T-helper 2 cell (primary cell): ENCODE results near the gene MBOAT2.

ENCODE experiments used
- DNase-seq, 5 experiments: peaks; one replicate each; pipeline versions ENCODE4 v3.0.0 to v3.0.0-alpha.2; 2012 to 2022

Gene MBOAT2

DNA sequence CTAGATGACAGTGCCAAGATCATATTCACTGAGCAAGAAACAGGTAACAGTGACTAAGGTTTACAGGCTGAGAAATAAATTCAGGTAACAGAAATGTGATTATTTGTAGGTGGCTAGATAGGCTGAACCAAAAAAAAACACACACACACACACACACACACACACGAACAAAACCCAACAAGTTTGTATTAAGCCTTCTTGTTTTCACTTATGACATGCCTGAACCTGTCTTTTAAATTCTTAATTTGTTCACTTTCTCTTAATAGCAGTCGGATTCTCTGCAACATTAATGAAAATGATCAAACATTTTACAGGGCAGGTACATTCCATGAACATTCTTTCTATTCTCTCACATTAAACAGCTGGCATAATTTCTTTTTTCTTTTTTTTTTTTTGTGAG, 147.3 kb downstream of the MBOAT2 start:
- no peak for DNase-seq

DNA sequence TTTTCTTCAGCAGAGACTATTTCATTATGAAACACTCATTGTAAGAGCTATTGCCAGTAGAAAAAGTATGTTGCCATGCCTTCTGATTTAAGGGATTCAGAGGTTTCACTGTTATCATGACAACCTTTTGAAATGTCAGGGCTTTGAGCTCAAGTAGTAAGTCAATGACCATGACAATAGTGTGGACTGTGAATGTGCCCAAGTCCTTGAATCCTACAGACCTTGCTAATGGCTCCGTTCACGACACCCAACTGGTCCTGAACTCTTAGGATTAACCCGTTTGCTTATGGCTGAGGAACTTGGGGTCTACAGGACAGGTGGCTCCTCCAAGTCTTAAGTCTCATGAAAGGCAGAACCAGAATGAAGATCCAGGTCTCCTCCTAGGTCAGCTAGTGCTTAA, 148.5 kb downstream of the MBOAT2 start:
- DNase-seq = no peak

DNA sequence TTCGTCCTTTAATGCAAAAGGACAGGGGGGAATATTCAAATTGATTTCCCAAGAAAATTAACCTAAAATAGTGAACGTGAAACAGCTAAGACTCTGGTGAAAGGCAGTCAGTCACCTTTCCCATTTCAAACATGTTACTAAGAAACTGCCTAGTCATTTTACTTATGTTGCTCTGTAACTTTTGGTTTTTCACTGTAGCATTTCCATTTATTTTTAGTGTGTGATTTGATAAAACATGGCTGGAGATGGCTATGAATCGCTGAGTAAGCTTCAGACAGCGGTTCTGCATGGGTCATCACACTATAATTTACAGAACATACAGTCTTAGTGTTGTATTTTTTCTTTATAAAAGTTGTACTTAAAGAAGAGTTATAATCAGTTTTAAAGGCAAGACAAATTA, 150.1 kb downstream of the MBOAT2 start:
- no peak for DNase-seq

DNA sequence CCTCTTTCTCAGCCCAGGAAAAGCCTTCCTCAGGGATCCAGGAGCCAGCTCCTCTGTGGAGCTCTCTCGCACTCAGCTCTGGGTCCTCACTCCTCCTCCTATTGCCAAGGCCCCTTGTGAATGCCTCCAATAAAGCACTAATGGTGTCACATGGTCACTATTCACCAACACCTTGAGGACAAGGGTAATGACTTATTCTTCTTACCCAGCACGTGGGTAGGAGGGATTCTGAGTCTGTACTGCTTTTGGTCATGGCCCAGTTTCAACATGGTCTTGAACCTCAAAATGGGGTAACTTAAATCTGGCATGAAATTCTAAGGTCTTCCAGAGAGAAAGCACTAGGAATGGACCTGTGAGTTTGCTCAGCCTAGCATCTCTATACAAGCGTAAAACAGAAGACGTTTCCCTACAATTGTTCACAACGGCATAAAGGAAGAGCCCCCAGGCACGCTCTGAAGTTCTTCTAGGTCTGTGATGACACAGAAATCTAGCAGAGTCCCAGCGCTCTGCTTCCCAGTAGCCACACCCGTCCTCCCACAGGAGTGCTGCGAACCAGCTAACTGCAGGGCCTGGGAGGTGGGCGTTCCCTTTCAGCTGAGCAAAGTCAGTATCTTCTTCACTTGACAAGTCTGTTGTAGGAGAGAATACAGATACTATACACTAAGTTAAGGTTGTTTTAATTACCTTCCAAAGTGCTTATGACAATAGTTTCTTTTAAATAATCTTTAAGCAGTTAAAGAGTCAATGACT, 151.5 kb downstream of the MBOAT2 start:
- no peak for DNase-seq

DNA sequence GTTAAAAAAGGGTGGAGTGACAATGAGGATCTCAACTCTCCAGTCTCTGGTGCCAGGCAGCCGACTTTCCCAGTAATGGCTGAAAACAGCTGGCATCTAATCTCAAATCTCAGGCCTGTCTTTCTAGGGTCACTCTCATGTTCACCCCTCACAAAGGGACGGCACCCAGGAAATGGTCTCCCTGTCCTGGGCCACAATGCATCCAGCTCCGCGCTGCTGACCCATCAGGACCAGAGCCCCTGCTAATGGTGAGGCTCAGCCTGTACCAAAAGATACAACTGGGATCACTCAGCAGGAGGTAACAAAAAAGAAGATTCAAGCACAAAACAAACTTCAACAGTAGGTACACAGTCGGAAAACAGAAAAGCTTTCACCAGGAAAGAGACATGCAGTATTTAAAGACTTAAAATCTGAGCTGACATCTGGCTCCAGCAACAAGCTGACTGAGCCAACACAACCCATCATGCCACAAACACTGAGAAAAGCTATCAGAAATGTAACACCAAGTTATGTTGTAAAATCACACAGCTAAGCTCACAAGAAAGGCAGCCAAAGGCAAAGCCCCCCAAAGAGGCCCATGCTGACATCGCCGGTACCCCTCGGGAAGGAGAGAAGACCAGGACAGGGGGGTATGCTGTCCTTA, 152.5 kb downstream of the MBOAT2 start:
- DNase-seq = no peak

DNA sequence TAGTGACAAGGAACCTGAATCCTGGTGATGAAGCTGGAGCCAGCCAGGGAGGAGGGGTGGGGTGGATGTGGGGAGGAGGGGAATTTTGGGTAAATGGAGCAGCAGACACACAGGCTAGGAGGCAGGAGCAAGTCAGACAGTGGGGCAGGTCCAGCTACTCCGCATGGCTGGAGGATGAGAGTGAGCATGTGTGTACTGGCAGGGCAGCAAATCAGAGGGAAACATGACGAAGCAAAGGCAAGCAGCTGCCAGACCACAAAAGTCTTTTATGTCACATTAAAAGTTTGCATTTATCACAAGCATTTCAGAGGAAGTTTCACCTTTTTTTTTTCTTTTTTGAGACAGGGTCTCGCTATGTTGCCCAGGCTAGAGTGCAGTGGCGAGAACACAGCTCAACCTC, 154.2 kb downstream of the MBOAT2 start:
- no peak for DNase-seq

DNA sequence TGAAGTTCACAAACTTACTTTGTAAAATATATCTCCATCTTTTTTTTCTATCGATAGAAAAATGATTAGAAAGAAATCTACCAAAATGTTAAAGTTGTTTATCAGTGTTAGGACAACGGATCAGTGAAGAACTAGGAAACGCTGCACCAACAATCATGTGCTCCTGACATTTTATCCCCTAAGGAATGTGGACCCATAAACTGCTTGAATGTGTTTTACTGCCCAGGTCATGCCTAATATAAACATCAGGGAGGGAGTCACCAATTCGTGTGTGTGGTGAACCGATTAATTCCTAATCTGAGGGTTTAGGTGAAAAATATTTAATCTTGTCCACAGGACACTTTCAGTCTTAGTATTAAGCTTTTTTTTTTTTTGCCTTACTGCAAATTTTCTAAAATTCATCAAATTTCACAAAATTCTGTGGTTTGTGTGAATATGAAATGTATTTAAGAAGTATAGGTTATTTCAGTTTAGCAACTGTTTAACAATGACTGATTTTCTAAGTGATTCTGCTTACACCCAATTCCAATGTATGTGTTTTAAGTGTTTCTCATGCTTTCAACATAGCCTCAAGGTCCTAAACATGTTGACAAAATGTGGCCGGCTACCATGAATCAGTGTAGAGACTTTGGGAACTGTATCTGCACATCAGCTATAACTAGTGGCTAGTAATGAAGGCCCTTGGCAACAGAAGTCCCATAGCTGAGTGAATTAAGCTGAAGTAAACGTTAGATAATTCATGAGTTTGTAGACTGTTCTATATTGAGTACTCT, 155.0 kb downstream of the MBOAT2 start:
- DNase-seq = no peak

DNA sequence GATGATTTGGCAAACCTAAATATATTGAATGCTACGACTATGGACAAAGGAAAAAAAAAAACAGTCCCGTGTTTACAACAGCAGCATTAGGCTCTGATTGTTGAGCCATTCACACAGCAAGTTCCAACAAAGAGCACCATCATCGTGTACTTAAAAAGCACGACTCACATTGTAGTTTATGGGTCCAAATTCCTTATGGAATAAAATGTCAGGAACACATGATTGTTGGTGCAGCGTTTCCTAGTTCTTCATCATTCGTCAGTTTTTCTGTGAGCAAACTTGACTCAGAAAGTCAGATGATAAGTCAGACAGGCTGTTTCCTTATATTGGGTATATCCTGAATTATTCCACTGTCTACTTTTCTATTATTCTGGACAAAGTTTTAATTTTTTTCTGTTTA, 156.1 kb downstream of the MBOAT2 start:
- no peak for DNase-seq

DNA sequence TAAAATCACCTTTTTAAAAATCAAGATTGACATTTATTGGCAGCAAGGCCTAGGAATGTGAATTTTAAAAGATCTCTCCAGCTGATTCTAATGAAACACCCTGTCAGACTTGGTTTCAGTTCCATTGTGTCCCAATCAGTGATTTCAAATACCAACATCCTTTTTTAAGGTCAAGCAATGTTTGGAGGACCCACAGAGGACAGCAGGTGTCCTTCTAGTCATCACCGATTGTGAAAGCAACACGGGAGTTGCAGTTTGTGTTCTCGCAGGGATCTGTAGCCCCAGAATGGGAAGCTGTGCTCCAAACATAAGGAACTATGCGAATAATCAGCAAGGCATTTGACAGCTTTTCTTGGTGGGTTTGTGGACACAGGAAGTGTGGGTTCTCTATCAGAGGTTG, 161.6 kb downstream of the MBOAT2 start:
- no peak for DNase-seq

DNA sequence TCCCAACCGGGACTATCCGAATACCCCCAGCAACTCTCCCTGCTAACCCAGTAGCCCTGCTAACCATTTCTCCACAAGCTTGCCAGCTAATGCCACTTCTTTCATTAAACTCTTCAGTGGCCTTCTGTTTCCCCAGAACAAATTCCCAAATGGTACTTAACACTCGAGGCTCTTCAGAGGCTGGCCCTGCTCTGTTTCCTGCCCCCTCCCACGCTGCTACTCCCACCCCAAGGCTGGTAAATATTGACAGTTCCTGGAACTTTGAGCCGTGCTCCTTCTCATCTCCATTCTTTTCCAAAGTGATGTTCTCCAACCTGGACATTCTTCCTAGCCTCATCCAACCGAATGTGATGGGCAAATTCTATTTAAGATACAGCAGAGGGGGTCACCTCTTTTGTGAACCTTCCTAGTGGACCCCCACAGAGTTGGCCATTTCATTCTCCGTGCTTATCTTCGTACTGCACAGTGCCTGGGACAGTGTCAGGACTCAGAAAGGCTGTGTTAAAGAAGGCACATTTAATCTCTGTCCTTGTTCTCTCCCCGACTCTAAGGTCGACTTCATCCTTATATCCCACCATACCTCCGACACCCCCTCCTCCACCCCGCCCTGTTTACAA, 162.9 kb downstream of the MBOAT2 start:
- no peak for DNase-seq

DNA sequence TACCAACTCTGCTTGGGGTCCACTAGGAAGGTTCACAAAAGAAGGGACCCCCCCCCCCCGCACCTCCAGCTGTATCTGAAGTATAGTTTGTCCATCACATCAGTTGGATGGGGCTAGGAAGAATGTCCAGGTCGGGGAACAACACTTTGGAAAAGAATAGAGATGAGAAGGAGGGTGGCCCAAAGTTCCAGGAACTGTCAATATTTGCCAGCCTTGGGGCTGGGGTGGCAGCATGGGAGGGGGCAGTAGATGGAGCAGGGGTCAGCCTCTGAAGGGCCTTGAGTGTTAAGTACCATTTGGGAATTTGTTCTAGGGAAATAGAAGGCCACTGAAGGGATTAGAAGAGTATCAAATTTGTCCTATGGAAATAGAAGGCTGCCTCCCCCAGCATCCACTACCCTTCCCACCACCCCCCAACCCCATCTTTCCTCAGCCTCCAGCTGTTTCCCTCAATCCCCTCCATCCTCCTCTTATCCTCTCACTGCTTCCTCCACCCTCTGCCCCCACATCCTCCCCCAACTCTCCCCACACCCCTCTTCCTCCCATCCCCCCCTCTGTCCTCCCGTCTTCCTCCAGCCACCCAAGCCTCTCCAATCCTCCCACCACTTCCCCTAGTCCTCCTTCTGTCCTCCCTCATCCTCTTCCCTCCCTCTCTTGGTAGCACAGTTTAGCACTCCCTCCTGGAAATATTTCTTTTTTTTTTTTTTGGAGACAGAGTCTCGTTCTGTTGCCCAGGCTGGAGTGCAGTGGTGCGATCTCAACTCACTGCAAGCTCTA, 164.1 kb downstream of the MBOAT2 start:
- no peak for DNase-seq

DNA sequence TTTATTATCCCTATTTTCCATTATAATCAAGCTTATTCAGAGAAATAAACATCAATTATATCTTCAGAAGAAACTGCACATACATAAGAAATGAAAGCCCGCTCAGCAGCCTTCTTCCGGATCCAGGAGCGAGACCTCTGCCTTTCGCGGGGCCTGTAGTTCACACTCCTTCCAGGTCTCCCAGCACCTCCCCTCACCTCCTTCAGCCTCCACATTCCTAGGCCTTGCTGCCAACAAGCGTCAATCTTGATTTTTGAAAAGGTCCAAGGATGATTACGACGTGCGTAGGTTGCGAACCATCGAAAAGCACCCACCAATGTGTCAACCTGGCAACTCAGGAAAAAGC, 165.7 kb downstream of the MBOAT2 start:
- DNase-seq = no peak

DNA sequence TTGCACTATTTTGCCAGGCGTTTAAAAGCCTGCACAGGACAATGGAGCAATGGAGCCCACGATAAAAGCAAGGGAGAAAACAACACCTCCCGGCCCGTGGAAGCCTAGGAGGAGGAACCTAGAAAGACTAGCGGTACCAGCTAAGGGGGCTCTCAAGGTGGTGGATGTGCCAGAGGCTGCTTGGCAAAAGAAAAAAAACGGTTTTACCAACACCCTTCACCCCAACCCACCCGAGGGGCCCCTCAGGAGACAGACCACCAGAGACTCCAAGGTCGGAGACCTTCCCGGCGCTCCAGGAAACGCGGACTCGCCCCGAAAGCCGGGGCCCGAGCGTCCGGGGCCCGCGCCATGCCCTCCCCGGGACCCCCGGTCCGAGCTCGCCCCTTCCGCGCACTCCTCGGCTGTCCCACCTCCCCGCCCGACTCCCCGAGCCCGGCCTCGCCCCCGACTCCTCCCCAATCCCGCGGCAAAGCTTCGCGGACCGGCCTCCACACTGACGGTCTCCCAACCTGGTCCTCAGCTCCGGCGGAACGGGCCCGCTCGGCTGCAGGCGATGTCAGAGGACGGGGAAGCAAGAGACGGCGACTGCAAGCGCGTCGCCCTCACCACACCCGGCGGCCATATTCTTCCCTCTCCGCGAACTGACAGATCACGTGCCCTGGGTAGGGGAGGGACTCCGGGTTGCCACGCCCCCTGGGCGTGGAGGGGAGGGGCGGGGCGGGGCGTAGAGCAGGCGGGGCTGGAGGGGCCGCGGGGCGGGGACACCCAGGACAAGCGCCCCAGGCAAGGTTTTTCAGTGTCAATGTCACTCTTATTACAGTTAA, 166.3 kb downstream of the MBOAT2 start, which contains the start of gene KIDINS220:
KIDINS220 (minus strand) TSS at position 643 of the 824 bp plus-strand sequence. CDS start 10,520 bp downstream, outside the sequence.
- peak; percentile 70 to 87 (median 73) for DNase-seq

DNA sequence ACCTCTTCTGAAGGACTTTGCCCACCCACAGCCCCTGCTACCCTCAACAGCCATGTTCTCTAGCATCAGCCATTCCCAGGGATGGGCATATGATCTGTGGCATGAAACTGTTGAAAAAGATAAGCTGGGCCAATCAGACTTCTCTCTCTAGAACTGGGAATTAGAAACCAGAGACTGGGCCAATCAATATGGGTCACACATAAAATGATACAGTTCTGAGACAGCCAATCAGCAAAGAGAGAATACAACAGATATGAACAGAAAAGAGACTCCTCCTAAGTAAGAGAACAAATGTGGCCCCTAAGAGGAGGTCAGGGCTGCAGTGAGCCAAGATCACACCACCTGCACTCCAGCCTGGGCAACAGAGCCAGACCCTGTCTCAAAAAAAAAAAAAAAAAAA, 168.2 kb downstream of the MBOAT2 start:
- no peak for DNase-seq

DNA sequence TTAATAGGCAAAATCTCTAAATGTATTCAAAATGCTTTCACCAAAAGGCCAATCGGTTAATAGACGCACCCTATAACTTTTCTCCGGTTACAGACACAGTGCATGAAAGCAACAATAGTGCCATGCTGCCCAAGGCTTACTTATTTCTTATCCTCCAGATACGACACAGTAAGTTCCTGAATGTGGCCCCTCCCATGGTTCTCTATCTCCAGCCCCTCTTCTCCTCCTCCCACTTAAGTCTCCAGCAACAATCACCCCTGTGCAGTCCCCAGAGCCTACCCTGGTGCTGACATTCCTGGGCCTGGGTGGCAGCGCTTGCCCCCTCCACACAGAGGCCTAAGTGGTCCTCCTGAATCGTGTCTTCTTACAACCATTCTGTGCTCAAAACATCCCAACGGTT, 169.6 kb downstream of the MBOAT2 start:
- no peak for DNase-seq

DNA sequence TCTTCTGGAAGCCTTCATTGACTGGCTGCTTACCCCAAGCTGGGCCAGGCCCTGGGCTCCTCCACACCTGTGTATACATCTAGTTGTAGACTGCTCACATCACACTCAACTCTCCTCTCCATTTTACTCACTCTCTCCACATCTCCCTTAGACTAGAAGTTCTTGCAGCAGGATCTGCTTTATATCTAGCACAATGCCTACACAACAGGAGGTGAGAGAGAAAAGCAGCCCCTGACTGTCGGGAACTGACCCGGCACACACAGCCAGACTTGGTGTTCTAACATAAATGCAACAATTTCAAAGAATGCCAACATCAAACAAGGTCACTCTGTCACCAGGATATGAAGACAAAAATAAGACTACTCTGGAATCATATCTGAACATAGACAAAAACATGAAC, 172.0 kb downstream of the MBOAT2 start:
- DNase-seq = no peak

DNA sequence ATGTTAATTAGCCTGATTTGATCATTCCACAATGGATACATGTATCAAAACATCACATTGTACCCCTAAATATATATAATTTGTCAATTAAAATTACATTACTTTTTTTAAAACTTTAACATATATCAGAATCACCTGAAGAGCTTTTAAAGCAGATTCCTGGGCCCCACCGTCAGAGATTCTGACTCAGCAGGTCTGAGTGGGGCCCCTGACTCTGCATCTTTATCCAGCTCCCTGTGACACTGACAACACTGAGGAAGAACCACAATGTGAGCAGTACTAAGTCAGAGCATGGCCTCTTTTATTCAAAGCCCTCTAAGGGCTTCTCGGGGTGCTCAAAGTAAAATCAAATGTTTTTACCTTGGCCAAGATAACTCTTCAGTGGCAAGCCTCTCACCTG, 175.8 kb downstream of the MBOAT2 start:
- no peak for DNase-seq

DNA sequence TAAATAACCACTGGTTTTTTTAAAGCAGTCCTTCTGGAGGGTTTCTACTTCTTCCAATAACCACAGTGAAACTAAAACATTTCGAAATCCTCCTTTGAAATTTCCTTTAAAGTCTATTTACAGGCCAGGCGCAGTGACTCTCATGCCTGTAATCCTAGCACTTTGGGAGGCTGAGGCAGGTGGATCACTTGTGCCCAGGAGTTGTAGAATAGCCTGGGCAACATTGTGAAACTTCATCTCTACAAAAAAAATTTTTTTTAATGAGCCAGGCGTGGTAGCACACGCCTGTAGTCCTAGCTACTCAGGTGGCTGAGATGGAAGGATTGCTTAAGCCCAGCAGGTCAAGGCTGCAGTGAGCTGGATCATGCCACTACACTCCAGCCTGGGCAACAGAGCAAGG, 181.3 kb downstream of the MBOAT2 start:
- no peak for DNase-seq

DNA sequence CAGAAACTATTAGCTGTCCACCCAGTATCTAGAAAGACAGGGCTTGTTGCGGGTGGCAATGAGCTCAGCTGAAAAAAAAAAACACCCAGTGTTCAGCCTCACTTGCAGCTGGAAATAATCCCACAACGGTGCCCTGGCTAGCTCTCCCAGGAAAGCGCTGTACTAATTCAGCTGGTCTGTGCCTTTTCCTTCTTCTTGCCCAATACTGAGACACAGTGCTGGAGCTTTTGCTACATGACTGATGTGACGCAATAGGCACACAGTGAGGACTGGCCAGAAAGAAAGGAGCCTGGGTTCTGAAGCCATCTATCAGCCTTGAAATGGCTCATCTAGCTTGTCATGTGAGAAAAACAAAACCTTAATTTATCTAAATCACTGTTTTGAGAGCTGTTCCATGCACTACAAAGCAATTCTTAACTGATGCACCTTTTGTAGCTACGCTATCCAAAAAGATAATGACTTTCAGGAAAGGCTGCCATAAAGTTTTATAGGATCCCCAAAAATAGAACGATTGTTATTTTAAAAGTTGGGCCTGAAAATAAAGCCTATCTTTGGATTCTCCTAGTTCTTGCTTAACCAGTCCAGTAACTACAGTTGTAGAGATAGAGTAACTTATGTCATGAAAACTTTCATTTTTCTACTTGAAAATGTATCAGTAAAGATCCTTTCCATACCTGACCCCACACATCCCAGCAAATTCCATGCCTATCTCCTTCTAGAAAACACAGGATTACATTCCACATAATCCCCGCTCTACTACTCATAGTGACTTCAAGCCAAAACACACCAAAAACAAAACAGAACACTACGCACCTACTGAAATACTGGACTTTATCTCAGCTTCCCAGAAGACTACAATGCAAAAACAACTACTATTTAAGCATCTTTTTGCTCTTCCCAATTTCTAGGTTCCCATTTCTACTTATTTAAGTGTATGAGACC, 181.9 kb downstream of the MBOAT2 start:
- no peak for DNase-seq

DNA sequence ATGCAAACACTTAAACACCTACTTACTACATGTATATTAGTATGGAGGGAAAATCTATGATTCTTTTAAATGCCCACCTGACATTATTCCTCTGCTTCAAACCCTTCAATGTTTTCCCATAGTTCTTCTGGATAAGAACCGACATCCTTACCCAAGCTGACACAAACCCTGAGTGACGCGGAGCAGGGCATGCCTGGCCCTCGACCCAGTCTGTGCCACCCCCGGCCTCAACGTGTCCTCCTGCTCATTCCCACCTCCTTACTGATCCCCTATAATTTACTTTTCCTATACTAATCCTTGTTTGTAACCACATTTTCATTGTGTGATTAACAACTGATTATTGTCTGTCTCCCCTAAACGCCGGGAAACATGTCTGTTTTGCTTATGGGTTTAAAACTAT, 183.5 kb downstream of the MBOAT2 start:
- DNase-seq = no peak

DNA sequence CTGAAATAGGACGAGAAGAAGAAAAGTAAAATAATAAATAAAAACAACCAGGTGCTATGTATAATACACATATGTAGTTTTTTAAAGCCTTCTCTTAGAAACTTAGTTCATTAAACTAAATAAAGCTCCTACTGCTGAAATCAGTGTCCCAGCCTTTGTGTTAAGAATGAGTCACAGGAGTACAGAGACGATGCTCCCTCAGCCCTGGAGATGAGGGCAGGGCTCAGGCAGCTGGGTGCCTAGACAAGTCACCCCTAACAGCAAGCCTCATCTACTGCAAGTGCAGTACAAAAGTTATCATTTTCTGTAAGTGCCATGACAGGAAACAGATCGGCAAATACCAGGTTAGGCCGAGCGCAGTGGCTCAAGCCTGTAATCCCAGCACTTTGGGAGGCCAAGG, 184.3 kb downstream of the MBOAT2 start:
- DNase-seq = no peak
